Muscle of back (tissue), 11 donors: ENCODE data around the gene P2RY14. TPM values are rescaled to one million over a fixed set of nuclear protein-coding genes. Genes with fewer than 3 reads are reported as not detected.
A peak's percentile ranks its signal among the peaks of the same experiment; 100 is the strongest.
"Not testable (repeated sequence)": the region's sequence is repeated elsewhere in the genome, so short reads cannot be mapped to it uniquely, and the experiment has no call there.

Source experiments
- DNase-seq, 3 donors: peaks; one replicate each; pipeline versions ENCODE4 v3.0.0 to v3.0.0-alpha.2; 2013
- polyA plus RNA-seq, 10 donors: library from polyadenylated mRNA; unstranded; fragments of 120-200 nt; gene quantifications; one replicate each; pipeline ENCODE4 v1.2.1, GENCODE V29; 2013; ENCODE audit not compliant: insufficient read length in 10 of 10

The P2RY14 gene
- polyA plus RNA-seq, 10 donors = 1.0 to 1.9 (median 1.4) TPM

DNA sequence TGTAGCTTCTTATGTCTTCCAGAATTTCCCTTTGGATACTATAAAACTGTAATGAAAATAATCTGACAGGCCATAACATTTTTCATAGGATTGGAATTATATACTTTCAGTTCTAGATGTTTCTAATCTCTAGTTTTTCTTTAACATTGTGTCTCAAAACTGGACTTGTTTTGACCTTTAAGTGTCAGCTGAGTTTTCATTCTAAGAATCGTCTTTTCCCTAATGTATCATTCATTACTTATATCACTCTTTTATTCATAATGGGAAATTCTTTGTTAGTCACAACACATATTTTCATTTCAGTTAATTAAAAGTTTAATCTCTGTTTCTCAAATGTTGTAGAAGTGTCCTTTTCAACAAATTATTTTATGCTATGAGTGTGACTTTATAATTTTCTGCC, 87.2 kb downstream of the P2RY14 start:
- no peak for DNase-seq

DNA sequence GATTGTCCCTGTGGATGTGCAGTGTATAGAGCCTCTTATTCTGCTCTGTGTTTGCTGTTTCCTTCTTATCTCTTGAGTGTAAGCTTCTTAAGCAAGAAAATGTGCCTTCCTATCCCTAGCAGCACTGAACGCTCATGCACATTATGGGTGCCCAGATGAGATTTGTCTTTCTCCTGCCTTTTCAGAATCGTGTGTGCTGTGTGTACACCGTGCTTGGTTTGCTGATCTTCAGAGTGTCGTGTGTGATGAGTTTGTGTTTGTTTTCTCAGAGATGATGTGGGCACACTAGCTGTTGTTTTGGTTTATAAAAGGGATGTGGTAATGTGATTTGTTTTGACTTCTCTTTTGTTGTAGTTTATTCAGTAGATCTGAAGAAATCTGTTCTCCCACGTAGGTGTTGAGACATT, 95.1 kb downstream of the P2RY14 start:
- no peak for DNase-seq

DNA sequence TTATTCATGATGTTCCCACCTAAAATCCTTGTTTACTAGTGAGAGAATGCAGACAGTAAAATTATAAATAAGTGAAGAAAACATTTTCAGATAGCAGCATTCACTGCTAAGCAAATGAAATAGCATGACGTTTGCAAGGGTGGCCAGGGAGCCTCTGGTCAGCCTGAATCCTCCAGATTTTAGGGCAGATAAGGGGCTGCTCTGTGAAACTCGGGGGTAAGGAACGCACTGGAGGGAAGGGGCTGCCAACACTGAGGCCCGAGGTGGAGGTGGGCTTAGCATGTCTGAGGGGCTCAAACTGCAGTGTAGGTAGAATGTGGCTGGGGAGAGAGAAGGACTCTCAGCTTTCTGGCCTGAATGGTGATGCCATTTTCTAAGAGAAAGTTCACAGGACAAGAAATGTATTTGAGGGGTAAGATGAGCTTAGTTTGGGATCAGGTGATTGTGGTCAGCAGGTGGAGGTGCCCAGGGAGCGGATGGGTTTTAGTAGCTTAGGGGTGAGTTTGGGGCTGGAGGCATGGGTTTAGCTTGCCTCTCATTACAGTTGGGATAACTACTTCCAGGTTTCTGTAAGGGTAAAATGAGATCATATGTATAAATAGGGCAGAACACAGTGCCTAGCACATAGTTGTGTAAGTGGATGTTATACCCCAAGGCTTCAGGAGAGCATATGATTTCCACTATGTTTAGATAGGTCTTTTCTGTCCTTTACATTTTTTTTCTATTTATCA, 95.8 kb downstream of the P2RY14 start:
- DNase-seq = no peak

DNA sequence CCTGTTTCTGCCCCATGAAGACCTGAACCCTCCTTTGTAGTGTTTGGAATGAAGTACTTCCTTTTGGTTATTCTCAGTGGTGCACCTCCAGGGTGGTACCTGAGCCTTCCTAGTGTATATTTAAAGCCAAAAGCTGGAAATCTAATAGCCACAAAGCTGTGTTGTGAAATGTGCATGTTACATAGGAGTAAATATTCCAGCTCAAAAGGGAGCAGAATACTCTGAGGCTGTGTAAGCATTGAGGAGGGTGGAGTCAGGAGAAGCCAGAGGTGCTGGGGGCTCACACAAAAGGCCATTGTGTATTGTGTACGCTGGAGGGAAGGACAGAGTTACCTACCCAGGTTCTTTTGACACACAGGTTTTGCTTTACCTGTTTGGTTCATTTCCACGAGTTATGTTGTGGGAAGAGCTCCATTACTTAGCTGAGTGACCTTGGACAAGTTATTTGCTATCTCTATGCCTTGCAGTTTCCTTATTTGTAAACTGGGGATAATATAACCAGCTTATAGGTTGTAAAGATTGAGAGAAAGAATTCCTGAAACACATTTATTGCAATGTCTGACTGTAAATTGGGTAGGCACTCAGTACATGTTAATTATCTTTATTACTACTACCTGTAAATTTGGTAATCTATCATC, 100.0 kb downstream of the P2RY14 start:
- no peak for DNase-seq

DNA sequence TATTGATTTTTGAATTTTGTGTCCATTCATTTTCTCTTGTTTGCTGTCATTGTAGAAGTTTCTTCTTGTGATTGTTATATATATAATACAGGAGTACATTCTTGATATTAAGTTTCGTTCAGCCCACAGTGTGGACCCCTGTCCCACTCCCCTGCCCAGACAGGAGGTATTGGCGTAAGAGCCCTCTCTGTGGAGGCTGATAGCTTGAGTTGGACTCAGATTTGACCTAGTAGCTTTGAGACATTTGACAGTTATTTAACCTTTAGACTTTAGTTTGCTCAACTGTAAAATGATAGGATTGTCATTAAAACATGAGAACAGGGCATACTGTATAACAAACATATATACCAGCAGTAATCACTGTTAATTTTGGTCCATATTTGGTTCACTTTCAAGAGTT, 102.4 kb downstream of the P2RY14 start:
- DNase-seq = no peak

DNA sequence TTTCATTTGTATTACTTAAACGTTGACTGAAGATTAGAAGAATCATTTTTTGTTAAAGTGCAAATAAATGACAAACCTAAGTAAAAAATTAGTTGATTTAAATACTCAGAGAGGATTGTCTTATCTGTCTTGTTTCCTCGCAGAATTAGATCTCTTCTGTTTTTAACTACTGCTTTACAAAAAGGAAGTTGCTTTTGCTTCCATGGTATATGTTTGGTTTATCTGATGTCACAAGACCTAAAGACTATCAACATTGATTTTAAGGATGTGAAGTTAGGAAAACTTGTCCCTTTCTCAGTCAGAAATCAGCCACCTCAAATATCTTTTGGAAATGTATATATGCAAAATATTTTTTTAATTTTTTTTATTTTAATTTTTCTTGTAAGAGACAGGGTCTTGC, 104.0 kb downstream of the P2RY14 start:
- no peak for DNase-seq

DNA sequence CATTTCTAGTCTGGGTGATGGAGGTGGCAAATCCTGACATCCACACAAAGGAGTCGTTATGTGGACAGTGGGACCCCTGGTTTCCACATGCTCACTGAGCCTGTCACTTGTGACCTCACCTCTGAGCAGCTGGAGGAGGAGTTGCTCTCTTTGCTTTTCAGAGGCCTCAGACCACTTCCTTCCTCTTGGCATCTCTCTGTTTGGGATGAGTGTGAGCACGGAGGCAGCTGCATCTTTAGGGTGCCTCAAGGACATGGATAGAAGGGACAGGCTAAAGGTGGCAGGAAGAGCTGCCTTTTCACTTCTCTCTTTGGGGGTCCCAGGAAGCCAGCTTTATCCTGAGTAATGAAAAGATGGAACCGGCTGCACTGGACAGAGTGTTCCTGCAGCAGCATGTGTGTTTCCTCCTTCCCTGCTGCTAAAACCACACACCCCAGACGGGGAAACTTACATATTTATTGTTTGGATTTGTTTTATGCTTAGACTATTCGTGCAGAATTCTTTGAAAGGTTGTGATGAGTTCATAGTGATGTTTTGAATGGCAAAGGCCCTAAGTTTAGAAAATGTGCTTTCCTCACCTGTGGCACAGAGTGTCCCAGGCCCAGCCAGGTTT, 107.1 kb downstream of the P2RY14 start:
- peak in 2 of 3 donors; percentile 7 to 40 for DNase-seq

DNA sequence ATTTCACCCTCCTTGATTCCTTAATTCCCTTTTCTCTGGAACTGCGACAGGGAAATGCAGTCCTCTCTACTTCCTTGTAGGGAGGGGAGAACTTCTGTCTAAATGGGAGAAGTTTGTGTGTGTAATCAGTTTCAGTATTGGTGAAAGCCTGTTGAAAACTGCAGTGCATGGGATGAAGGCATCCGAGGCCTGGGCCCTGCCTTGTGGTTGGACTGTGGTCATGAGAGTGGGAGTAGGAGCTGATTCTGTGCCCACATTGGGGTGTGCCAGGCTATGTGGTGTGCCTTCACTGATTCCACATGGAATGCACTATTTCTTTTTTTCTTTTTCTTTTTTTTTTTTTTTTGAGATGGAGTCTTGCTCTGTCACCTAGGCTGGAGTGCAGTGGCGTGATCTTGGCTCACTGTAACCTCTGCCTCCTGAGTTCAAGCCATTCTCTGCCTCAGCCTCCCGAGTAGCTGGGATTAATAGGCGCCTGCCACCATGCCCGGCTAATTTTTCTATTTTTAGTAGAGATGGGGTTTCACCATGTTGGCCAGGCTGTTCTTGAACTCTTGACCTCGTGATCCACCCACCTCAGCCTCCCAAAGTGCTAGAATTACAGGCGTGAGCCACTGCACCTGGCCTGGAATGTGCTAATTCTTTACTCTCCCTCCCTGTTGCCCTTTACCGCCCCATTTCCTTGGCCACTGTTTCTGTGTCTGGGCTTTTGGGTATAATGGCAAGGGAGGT, 108.2 kb downstream of the P2RY14 start:
- not testable (repeated sequence) for DNase-seq

DNA sequence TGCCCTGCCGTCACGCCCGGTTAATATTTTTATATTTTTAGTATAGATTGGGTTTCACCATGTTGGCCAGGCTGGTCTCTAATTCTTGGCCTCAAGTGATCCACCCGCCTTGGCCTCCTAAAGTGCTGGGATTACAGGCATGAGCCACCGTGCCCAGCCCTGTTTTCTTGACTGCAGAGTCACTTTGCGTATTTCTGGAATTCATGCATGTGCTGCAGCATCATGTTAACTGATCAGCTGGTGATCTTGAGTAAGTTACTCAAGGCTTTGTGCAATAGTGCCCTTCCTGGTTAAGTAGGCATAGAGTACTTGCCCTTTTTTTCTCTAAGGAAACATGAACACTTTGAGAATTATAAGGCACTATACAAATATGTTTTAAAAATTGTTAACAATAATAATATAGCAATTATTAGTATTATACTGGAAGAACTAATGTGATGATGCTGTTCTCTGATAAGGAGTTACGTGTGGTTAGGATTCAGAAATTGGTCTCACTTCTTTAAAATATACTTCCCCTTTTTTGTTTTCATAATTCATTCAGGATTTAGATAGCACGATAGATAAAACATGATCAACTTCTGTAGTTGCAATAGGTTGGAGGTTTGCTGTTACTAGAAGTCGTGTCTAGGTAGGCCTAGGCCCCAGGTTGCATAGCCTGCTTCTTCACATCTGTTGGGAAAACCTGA, 108.9 kb downstream of the P2RY14 start:
- DNase-seq = peak in 1 of 3 donors; percentile 30

DNA sequence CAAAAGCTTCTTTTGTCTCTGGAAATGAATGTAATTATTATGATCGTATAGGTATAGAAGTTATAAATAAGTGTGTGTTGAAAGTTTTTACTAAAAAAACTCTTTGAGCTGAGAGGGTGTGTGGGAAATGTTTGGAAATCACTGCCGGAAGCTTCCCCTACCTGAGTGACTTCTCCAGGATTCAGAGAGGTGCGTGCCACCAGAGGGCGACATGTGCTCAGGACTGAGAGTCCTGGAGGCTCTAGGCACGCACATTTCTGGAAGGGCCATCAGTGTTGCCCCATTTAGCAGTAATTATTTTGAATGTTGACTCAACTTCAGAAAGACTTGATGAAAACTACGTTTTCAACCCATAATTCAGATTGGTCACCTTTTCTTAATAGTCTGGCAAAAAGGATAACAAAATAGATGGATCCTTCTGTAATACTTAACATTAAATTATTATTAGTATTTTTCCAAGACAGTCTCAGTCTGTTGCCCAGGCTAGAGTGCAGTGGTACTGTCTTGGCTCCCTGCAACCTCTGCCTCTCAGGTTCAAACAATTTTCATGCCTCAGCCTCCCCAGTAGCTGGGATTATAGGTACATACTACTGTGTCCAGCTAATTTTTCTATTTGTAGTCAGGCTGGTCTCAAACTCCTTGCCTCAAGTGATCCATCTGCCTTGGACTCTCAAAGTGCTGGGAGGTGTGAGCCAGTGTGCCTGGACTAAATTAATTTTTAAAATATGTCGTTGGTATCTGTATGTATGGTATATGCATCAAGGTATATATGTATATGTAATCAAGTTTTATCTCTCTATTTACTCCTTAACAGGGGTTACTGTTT, 109.9 kb downstream of the P2RY14 start:
- DNase-seq = peak; percentile 60 to 63 (median 61)

DNA sequence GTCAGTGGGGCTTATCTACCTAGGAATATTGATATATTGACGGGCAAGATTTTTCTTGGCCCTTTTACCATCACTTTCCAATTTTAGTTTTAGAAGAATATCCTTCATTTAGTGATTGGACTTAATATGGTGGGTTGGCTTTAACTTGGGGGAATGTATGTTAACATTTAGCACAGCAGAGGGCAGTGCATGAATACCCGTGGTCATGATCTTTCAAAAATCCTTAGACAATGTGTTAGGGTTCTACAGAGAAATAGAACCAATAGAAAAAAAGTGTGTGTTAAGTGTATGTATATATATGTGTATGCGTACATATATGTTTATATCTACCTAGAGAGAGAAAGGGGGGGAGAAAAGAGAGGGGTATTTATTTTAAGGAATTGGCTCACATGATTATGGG, 112.2 kb downstream of the P2RY14 start:
- no peak for DNase-seq

DNA sequence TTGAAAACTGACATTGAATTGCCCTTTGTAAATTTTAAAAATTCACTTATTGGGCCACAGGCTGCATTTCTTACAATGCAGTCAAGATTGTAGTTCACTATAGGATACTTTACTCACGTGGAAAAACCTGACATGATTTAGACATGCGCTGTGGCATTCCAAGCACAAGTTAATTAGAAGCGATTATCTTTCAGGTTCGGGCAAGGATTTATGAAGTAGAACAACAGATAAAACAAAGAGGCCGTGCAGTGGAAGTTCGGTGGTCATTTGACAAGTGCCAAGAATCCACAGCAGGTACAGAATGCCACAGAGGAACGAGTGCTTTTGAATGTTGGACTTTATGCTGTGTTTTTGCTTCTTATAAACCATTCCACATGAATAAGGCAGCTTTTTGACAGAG, 113.1 kb downstream of the P2RY14 start:
- no peak for DNase-seq

Other genes starting within 250 kb of the P2RY14 start
- 10 to 100 TPM in 1 of 10 donors, 1 to 10 TPM in 9; 6.4 to 10.2 (median 7.7) TPM for gene MED12L, start 192.9 kb downstream of the P2RY14 start, polyA plus RNA-seq
- gene GPR171, start 75.3 kb downstream of the P2RY14 start, polyA plus RNA-seq = 1 to 10 TPM in 2 of 10 donors, under 1 TPM in 2, not detected in 6; 0.31 to 2.7 (median 0.84) TPM
- gene GPR87, start 38.3 kb upstream of the P2RY14 start, polyA plus RNA-seq = 1 to 10 TPM in 2 of 10 donors, not detected in 8; 1.9 to 2.5 TPM
- gene P2RY13, start 51.0 kb upstream of the P2RY14 start, polyA plus RNA-seq = 1 to 10 TPM in 8 of 10 donors, under 1 TPM in 2; 0.53 to 1.9 (median 1.3) TPM
- gene P2RY12, start 106.2 kb upstream of the P2RY14 start, polyA plus RNA-seq = 1 to 10 TPM in 3 of 10 donors, under 1 TPM in 7; 0.58 to 1.7 (median 0.93) TPM
- 10 to 100 TPM in 7 of 10 donors, 1 to 10 TPM in 3; 2.0 to 36.1 (median 15.6) TPM for gene IGSF10, start 182.5 kb upstream of the P2RY14 start, polyA plus RNA-seq